GM18505 (cell line): ENCODE data around the gene MACROD1.

Source experiments
- ATAC-seq: cut with Tn5 transposase; IDR thresholded peaks from one replicate; pipeline ENCODE4 v1.9.1; 2021; ENCODE audit not compliant: unreplicated experiment
- POLR2A ChIP-seq: IDR thresholded peaks from 4 replicates; pipeline ENCODE4 v1.6.1; 2011; ENCODE audit warnings: borderline replicate concordance; ENCODE audit not compliant: insufficient read depth, insufficient read length; ENCODE audit errors: extremely low read depth

MACROD1 gene

GRCh38 chr11:64089915-64090805, 75.8 kb downstream of the MACROD1 start:
- no peak for ATAC-seq
- no peak for TF ChIP-seq POLR2A

GRCh38 chr11:64089493-64089892, 76.4 kb downstream of the MACROD1 start:
- ATAC-seq = no peak
- no peak for TF ChIP-seq POLR2A

GRCh38 chr11:64089027-64089360, 76.9 kb downstream of the MACROD1 start:
- ATAC-seq = no peak
- TF ChIP-seq POLR2A = no peak

- ATAC-seq = no peak
- no peak for TF ChIP-seq POLR2A
These were observed 77.5 kb downstream of the MACROD1 start for GRCh38 chr11:64088162-64089026.

- no peak for TF ChIP-seq POLR2A
- no peak for ATAC-seq
These were observed 79.4 kb downstream of the MACROD1 start for GRCh38 chr11:64086258-64087123.

- ATAC-seq = no peak
- TF ChIP-seq POLR2A = no peak
These were observed 80.0 kb downstream of the MACROD1 start for GRCh38 chr11:64085906-64086257.

GRCh38 chr11:64084951-64085710, 80.8 kb downstream of the MACROD1 start:
- no peak for ATAC-seq
- no peak for TF ChIP-seq POLR2A

- ATAC-seq = no peak
- no peak for TF ChIP-seq POLR2A
These were observed 81.6 kb downstream of the MACROD1 start for GRCh38 chr11:64084146-64084950.

- TF ChIP-seq POLR2A = no peak
- ATAC-seq = no peak
These were observed 82.4 kb downstream of the MACROD1 start for GRCh38 chr11:64083398-64084080.

- no peak for TF ChIP-seq POLR2A
- ATAC-seq = no peak
These were observed 84.0 kb downstream of the MACROD1 start for GRCh38 chr11:64081745-64082442.

GRCh38 chr11:64080390-64080789, 85.5 kb downstream of the MACROD1 start:
- TF ChIP-seq POLR2A = no peak
- ATAC-seq = no peak
